Effector memory CD8-positive, alpha-beta T cell (primary cell): ENCODE measurements around the gene RAPGEF6.

Experiments used
- ATAC-seq: fragments of 150-1000 bp; cut with Tn5 transposase; replicated peaks from 2 replicates; pipeline ENCODE4 v1.10.0; 2021; ENCODE audit warnings: mild to moderate bottlenecking, moderate library complexity
- DNase-seq, 3 experiments: peaks; one replicate each; pipeline ENCODE4 v3.0.0; 2021
- H3K27ac Mint-ChIP-seq, 2 donors: one replicate each; pipeline ENCODE4 v1.8.0; 2022; ENCODE audit warnings: mild to moderate bottlenecking in 2 of 2, mixed read lengths in 2 of 2, moderate library complexity in 2 of 2
- H3K27me3 Mint-ChIP-seq, 2 donors: one replicate each; pipeline ENCODE4 v1.8.0; 2022; ENCODE audit warnings: mixed read lengths in 2 of 2
- H3K36me3 Mint-ChIP-seq: one replicate; pipeline ENCODE4 v1.8.0; 2022; ENCODE audit warnings: mild to moderate bottlenecking, moderate library complexity, mixed read lengths; ENCODE audit not compliant: insufficient read depth
- H3K4me1 Mint-ChIP-seq, 2 donors: one replicate each; pipeline ENCODE4 v1.8.0; 2022; ENCODE audit warnings: low read depth in 2 of 2, mixed read lengths in 2 of 2
- H3K4me3 Mint-ChIP-seq, 2 donors: one replicate each; pipeline ENCODE4 v1.8.0; 2022; ENCODE audit warnings: mild to moderate bottlenecking in 2 of 2, mixed read lengths in 2 of 2, moderate library complexity in 2 of 2
- H3K9me3 Mint-ChIP-seq, 2 donors: one replicate each; pipeline ENCODE4 v1.8.0; 2022; ENCODE audit warnings: mixed read lengths in 2 of 2

RAPGEF6 gene

DNA sequence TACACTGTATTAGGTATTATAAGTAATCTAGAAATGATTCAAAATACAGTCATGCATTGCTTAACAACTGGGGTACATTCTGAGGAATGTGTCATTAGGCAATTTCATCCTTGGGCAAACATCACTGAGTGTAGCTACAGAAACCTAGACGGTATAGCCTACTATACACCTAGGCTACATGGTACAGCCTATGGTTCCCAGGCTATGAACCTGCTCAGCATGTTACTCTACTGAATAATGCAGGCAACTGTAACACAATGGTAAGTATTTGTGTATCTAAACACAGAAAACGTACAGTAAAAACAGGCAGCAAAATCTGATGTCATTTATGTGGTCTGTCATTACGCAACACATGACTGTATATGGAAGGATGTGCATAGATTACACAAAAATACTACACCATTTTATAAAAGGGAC lies 96.8 kb downstream of the RAPGEF6 start:
- no peak overlapping the region for H3K27ac Mint-ChIP-seq
- peaks cover 11% of the 10 kb centered on the region for H3K36me3 Mint-ChIP-seq
- H3K4me1 Mint-ChIP-seq, result peaks cover 42 to 51% of the 10 kb centered on the region in 2 donors
- ATAC-seq (peak; percentile 65), DNase-seq (no peak)
- H3K9me3 Mint-ChIP-seq, result no peaks in the 10 kb centered on the region
- H3K27me3 Mint-ChIP-seq, result no peaks in the 10 kb centered on the region
- no peak overlapping the region for H3K4me3 Mint-ChIP-seq

DNA sequence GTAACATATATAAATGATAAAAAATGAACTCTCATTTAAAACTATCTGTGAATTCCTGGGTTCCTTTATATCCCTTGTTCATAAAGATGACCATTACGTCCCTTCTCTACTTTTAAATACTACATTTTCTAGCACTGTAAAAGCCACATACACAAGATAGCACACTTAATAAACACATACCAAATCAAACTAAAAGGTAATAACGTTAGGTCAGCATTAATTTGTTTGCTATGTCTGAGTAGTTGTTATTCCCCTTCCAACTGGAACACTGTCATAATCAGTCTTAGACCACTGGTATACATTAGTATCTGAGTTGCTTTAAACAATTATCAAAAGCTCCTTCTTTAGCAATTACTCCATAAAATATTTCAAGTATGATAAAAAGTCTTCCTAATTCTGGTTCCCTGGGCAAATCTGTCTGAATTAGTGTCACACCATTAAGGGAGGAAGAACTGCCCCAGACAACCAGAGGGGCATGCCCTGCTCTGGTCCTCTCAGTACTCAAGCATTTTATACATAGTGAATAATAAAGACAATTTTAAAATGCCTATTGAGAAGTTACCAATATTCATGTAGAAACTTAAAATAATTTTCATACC lies 98.1 kb downstream of the RAPGEF6 start:
- peak overlapping the region; percentile 1 to 14 for H3K4me3 Mint-ChIP-seq
- H3K4me1 Mint-ChIP-seq, result peaks cover 45 to 51% of the 10 kb centered on the region in 2 donors
- no peaks in the 10 kb centered on the region for H3K9me3 Mint-ChIP-seq
- peaks cover 16% of the 10 kb centered on the region for H3K36me3 Mint-ChIP-seq
- peak overlapping the region; percentile 1 to 2 for H3K27ac Mint-ChIP-seq
- ATAC-seq, result no peak
- H3K27me3 Mint-ChIP-seq, result no peaks in the 10 kb centered on the region
- DNase-seq, result no peak

DNA sequence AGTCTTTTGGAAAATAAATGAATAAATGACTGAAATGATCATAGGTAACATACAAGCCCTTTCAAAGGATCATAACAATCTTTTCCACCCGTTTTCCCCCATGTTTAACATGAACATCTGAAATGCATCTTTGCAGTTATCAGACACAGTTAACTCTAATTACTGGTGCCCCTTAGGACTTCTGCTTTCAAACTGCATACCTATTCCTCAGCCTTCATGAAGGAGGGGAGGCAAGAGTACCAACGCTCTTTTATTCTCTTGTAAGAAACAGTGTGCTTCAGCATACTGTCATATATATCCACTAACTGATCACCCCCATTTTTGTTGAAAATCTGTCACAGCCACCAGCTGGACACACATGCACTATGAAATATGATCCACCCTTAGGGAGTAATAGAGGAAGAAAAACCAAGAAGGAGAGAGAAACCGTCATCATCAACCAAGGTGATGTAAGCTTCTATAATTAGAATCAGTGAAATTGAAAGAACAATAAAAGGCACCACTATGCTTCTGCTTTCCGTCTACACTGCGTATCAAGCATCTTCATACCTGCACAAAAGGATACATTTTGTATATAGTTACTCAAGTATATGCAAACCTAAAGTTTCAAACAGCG lies 98.7 kb downstream of the RAPGEF6 start:
- Mint-ChIP-seq H3K27ac (peak overlapping the region; percentile 1 to 2), H3K4me3 (peak overlapping the region; percentile 1 to 13), H3K4me1 (peaks cover 45 to 51% of the 10 kb centered on the region in 2 donors), H3K27me3 (no peaks in the 10 kb centered on the region), H3K36me3 (peaks cover 16% of the 10 kb centered on the region), H3K9me3 (no peaks in the 10 kb centered on the region)
- DNase-seq (no peak), ATAC-seq (peak; percentile 43)

DNA sequence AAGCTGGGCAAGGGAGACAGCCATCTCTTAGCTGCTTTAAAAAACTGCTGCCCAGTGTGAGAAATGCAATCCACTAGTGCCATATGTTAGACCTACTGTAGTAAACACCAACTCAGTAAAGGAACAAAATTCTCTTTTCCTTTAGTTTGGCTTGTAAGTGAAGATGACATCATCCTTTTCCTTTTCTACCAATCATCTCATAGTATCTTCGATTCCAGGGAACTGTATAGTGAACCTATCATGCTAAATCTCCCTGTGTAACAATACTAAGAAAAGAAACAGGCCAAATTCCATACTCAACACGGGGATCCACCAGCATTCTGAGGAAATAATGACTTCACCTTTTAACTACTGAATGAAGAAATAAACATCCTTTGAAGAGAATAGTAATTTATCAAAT lies 100.1 kb downstream of the RAPGEF6 start:
- peaks cover 42 to 61% of the 10 kb centered on the region in 2 donors for H3K4me1 Mint-ChIP-seq
- no peaks in the 10 kb centered on the region for H3K9me3 Mint-ChIP-seq

DNA sequence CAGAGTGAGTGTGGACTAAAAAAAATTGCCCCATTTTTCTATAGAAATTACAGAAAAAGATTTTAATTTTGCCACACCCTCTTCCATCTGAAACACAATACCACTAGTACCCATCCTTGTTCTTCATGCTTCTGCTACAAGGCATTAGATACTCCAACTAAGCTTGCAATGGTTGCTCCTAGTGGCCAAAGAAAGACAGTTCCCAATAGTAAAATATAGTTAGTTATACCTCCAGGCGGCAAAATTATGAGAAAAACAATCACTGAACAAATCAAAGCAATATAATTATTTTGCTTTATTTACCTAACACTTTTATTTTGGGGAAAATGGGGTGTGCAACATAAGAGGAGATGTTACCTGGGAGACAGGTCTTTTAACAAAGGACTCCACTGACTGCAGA lies 101.2 kb downstream of the RAPGEF6 start:
- H3K4me3 Mint-ChIP-seq, result peak overlapping the region in 1 of 2 donors; percentile 16
- H3K27me3 Mint-ChIP-seq, result no peaks in the 10 kb centered on the region
- ATAC-seq, result peak; percentile 29
- H3K36me3 Mint-ChIP-seq, result peaks cover 26% of the 10 kb centered on the region
- no peak for DNase-seq
- H3K9me3 Mint-ChIP-seq, result no peaks in the 10 kb centered on the region
- peaks cover 42 to 56% of the 10 kb centered on the region in 2 donors for H3K4me1 Mint-ChIP-seq
- H3K27ac Mint-ChIP-seq, result peak overlapping the region in 1 of 2 donors; percentile 80

More for the DNA sequence above, 100.1 kb downstream of the RAPGEF6 start:
- DNase-seq, result no peak
- no peaks in the 10 kb centered on the region for H3K27me3 Mint-ChIP-seq
- peak overlapping the region in 1 of 2 donors; percentile 71 for H3K27ac Mint-ChIP-seq
- peaks cover 23% of the 10 kb centered on the region for H3K36me3 Mint-ChIP-seq
- H3K4me3 Mint-ChIP-seq, result no peak overlapping the region
- ATAC-seq, result no peak

DNA sequence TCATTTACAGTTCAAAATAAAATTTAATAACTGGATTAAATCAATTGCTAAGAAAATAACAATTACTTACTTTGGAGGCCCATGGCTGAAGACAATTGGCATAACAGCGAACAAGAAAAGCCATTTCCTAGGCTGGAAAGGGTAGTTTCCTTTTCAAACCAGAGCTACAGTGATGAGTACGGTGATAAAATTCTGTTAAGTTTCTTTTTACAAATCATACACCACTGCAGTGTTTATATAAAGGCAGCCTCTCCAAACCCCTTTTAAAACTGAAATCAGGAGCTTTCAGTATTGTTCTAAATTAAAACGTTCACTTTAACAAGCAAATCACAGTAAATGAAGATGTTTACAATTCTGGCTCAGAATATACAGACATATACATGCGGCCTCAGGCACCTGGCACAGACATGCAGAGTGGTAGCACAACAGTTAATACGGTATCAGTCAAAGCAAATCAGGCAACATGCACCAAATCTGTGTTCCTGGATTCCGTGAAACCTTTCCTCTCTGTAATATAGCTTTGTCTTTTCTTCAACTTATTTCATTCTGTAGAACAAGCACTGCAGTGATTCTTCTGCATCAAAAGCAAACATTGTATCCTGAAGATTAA lies 102.9 kb downstream of the RAPGEF6 start:
- H3K36me3 Mint-ChIP-seq, result peaks cover 28% of the 10 kb centered on the region
- H3K4me1 Mint-ChIP-seq, result peaks cover 43 to 60% of the 10 kb centered on the region in 2 donors
- DNase-seq (no peak), ATAC-seq (peak; percentile 64)
- H3K4me3 Mint-ChIP-seq, result peak overlapping the region; percentile 64 to 72
- no peaks in the 10 kb centered on the region for H3K27me3 Mint-ChIP-seq
- H3K9me3 Mint-ChIP-seq, result no peaks in the 10 kb centered on the region
- peak overlapping the region; percentile 80 to 87 for H3K27ac Mint-ChIP-seq

DNA sequence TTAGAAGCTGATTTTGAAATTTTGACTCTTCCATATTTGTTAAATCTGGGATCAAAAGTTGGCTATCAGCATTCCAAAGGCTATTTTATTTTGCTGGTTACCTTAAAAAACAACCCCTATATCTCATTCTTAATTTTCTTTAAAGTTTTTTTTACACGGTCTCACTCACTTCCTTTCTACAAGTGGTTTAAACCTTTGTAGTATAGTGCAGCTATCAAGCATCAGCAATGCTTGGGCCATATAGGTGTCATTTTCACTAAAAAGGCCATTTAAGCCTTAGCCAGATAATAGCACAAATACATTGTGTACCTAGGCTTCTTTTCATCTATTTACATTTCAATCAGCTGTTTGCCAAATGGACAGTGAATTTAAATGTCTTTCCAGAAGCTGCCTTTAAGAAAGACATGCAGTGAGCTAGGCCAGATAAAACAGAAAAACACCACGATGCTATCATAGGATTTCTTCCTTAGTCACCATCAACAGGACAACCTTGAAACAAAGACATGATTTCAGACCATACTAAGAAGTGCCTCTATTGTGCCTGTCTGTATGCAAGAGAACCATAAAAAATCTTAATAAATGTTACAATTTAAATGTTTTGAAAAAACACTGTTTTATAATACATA lies 104.2 kb downstream of the RAPGEF6 start:
- DNase-seq, result no peak

DNA sequence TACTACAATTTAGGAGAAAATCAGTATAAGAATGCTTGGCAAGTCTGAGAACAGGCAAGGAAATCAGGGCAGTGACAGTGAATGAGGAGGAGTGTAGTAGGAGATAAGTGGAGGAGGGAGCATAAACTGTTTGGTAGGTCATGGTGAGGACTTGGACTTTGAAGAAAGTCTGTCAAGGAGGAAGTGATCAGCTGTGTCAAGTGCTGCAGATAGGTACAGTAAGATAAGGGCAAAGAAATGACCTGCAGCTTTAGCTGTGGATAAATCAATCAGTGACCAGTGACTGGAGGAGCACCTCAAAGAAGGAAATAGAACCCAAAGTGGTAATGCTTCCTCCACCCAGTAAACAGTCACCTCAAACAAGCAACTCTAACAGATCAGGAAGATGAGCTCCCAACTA lies 106.3 kb downstream of the RAPGEF6 start:
- H3K9me3 Mint-ChIP-seq, result no peaks in the 10 kb centered on the region
- H3K27me3 Mint-ChIP-seq, result no peaks in the 10 kb centered on the region
- peak overlapping the region; percentile 6 to 84 for H3K27ac Mint-ChIP-seq
- no peak for DNase-seq
- no peak for ATAC-seq
- peaks cover 24% of the 10 kb centered on the region for H3K36me3 Mint-ChIP-seq
- peak overlapping the region; percentile 8 to 15 for H3K4me3 Mint-ChIP-seq
- H3K4me1 Mint-ChIP-seq, result peaks cover 45 to 56% of the 10 kb centered on the region in 2 donors

More for the DNA sequence above, 104.2 kb downstream of the RAPGEF6 start:
- H3K4me3 Mint-ChIP-seq, result peak overlapping the region; percentile 37 to 64
- H3K4me1 Mint-ChIP-seq, result peaks cover 46 to 64% of the 10 kb centered on the region in 2 donors
- peak overlapping the region; percentile 42 to 70 for H3K27ac Mint-ChIP-seq
- H3K27me3 Mint-ChIP-seq, result no peaks in the 10 kb centered on the region
- ATAC-seq, result peak; percentile 61
- H3K36me3 Mint-ChIP-seq, result peaks cover 24% of the 10 kb centered on the region
- H3K9me3 Mint-ChIP-seq, result no peaks in the 10 kb centered on the region

DNA sequence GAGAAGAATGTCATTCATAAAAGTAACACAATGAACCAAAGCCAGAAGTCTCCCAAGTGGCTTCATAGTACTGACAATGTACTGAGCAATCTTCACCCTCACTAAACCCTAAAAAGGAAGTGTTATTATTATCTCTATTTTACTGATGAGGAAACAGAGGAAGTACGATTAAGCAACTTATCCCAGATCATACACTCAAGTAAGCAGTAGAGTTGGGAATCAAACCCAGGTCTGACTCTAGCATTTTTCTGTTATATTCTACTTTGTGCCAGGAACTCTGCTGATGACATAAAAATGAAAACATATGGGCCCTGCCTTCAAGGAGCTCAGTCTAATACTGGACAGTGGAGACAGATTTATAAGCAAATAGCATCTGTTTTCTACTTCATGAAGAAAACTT lies 109.2 kb downstream of the RAPGEF6 start:
- DNase-seq (no peak), ATAC-seq (no peak)
- H3K27ac Mint-ChIP-seq, result peak overlapping the region in 1 of 2 donors; percentile 16
- H3K4me3 Mint-ChIP-seq, result no peak overlapping the region
- H3K4me1 Mint-ChIP-seq, result peaks cover 40 to 48% of the 10 kb centered on the region in 2 donors
- no peaks in the 10 kb centered on the region for H3K27me3 Mint-ChIP-seq
- no peaks in the 10 kb centered on the region for H3K9me3 Mint-ChIP-seq
- H3K36me3 Mint-ChIP-seq, result peaks cover 20% of the 10 kb centered on the region

DNA sequence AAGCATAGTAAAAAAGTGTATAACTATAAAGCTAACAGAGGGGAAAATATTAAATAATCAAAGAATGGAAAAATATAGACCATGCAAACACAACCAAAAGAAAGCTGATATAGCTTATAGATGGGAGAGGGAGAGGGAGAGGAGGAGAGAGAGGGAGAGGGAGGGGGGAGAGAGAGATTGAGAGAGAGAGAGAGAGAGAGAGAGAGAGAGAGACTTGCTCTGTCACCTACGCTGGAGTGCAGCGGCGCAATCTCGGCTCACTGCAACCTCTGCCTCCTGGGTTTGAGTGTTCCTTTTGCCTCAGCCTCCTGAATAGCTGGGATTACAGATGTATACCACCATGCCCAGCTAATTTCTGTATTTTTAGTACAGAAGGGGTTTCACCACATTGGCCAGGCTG lies 110.6 kb downstream of the RAPGEF6 start:
- Mint-ChIP-seq H3K27me3 (no peaks in the 10 kb centered on the region), H3K36me3 (peaks cover 18% of the 10 kb centered on the region), H3K27ac (peak overlapping the region in 1 of 2 donors; percentile 3), H3K9me3 (no peaks in the 10 kb centered on the region), H3K4me1 (peaks cover 37 to 44% of the 10 kb centered on the region in 2 donors), H3K4me3 (no peak overlapping the region)
- no peak for ATAC-seq
- no peak for DNase-seq

DNA sequence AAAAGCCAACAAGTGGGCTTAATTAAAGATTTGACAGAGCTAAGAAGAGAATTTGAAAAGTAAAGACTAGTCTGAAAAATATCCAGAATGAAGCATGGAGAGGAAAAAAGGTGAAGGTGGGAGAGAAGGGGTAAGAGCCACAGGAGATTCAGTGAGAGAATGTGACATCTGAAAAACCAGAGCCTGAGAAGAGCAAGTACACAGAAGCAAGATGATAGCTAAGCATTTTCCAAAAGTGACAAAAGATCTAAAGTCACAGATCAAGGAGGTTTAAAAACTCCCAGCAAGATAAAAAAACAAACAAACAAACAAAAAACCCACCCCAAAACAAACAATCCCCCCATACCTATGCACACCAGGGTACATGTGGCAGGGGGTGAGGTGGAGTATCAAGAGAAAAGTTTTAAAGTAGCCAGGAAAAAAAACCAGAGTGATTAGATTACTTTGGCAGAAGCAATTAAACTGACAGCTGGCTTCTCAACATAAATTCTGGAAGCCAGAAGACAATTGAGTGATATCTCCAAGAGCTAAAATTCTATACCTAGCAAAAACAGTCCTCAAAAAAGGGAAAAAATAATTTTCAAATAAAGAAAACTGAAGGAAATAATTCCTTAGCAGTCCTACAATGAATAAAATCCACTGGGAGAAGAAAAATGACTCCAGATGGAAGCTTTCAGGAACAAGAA lies 111.4 kb downstream of the RAPGEF6 start:
- Mint-ChIP-seq H3K27me3 (no peaks in the 10 kb centered on the region), H3K4me3 (no peak overlapping the region), H3K4me1 (peaks cover 29 to 39% of the 10 kb centered on the region in 2 donors), H3K27ac (peak overlapping the region; percentile 10 to 48), H3K9me3 (no peaks in the 10 kb centered on the region), H3K36me3 (peaks cover 21% of the 10 kb centered on the region)
- ATAC-seq (no peak), DNase-seq (no peak)

DNA sequence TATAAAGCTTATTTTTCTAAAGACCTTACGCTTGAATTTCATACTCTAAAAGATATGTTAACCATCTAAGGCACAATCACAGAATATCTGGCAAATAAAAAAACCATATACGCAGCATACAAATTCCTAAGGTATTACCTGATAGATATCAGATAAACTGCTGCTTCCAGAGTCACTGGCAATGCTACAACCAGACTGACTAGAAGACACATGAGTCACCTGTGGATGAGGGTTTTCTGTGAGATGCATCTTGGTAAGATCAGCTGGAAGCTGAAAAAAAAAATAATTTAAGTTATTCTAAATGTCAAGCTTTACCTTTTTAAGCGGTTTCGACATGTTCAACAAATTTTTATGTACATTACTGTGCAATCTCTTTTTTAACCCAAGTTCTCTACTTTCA lies 113.8 kb downstream of the RAPGEF6 start:
- Mint-ChIP-seq H3K4me3 (no peak overlapping the region), H3K9me3 (no peaks in the 10 kb centered on the region), H3K27ac (no peak overlapping the region), H3K36me3 (peaks cover 29% of the 10 kb centered on the region), H3K27me3 (no peaks in the 10 kb centered on the region), H3K4me1 (peaks cover 18 to 29% of the 10 kb centered on the region in 2 donors)
- ATAC-seq (no peak), DNase-seq (no peak)

DNA sequence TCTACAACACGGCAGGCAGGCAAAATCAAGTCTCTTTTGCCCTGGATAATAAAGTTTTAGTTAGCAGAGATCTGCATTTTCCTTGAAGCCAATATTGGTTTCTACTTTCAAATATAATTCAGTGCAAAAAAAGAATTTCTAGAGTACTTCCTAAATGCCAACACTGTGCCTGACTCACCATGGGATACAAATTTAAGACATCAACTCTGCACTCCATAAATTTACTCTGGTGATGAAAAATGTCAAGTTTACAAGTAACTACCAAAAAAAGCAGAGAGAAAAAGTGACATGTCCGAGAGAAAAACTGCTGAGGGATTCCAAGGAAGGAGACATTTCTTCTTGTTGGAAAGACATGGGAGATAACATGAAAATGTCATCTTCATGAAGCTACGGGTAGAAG lies 119.7 kb downstream of the RAPGEF6 start:
- DNase-seq, result no peak
- Mint-ChIP-seq H3K4me3 (peak overlapping the region; percentile 76 to 84), H3K27me3 (no peaks in the 10 kb centered on the region), H3K4me1 (peaks cover 24 to 36% of the 10 kb centered on the region in 2 donors), H3K27ac (peak overlapping the region; percentile 91 to 96), H3K9me3 (no peaks in the 10 kb centered on the region), H3K36me3 (peaks cover 40% of the 10 kb centered on the region)
- ATAC-seq, result no peak
